ENCODE measurements around the gene FBXO10. TPM values are rescaled to one million over a fixed set of nuclear protein-coding genes. Genes with fewer than 3 reads are reported as not detected.

FBXO10 gene
- total and polyA plus RNA-seq, 2 of the 4 experiments (the other 2 are of a cell fraction) = 6.6 to 6.7 TPM

- Histone ChIP-seq H3K4me3 (ENCODE audit: insufficient read depth, low read depth, low read length) (no peak overlapping the region), H3K36me3 (ENCODE audit: control insufficient read depth, insufficient read depth, low read length) (peaks cover 26% of the 10 kb centered on the region), H2AFZ (replicated peaks; ENCODE audit: low read length, poor library complexity) (no peak overlapping the region), H2AK5ac (ENCODE audit: low read depth, low read length) (no peak overlapping the region), H2BK120ac (ENCODE audit: low read depth, low read length) (no peak overlapping the region), H3K9me1 (ENCODE audit: insufficient read depth, low read length) (no peaks in the 10 kb centered on the region; the same call in 1 of the 2 replicates), H3K27ac (ENCODE audit: insufficient read depth, low read length) (no peak overlapping the region), H2BK15ac (ENCODE audit: low read depth, low read length) (no peak overlapping the region), H4K8ac (ENCODE audit: low read depth in 2 of 2, low read length in 2 of 2) (no peak overlapping the region), H2BK5ac (ENCODE audit: low read depth, low read length, poor library complexity, severe bottlenecking) (no peak overlapping the region), H3K23ac (ENCODE audit: low read depth, low read length) (no peak overlapping the region), H3K9me3 (ENCODE audit: control insufficient read depth, insufficient read depth, low read length) (no peaks in the 10 kb centered on the region), H4K5ac (ENCODE audit: low read depth, low read length) (no peak overlapping the region), H3K79me1 (ENCODE audit: low read depth in 1 of 2, low read length in 2 of 2) (no peaks in the 10 kb centered on the region), H2AK9ac (replicated peaks; ENCODE audit: low read depth, low read length, poor library complexity) (no peak overlapping the region), H3K4me1 (ENCODE audit: control insufficient read depth, insufficient read depth, low read length) (no peaks in the 10 kb centered on the region), H3K4ac (ENCODE audit: low read depth, low read length) (no peak overlapping the region), H2BK20ac (ENCODE audit: low read depth, low read length) (no peak overlapping the region), H3K56ac (ENCODE audit: extremely low read depth, insufficient read depth, low read length) (no peak overlapping the region), H4K91ac (ENCODE audit: insufficient read depth, low read depth, low read length) (no peak overlapping the region), H3K14ac (replicated peaks; ENCODE audit: low read depth, low read length) (no peak overlapping the region), H4K20me1 (ENCODE audit: insufficient read depth, low read length) (no peaks in the 10 kb centered on the region), H3K9ac (ENCODE audit: low read depth, low read length) (no peak overlapping the region), H3K18ac (ENCODE audit: low read depth, low read length) (no peak overlapping the region), H3K27me3 (ENCODE audit: control insufficient read depth, insufficient read depth, low read length) (no peaks in the 10 kb centered on the region), H3K4me2 (ENCODE audit: low read depth, low read length) (no peak overlapping the region)
- 95% methylated on average over 11 of the region's 18 CpGs; no CpG with 5 or more reads in 1 of the 2 experiments for WGBS, 2 experiments (ENCODE audit: extremely low coverage in 2 of 2, insufficient read length in 1 of 2)
- DNase-seq (peak; percentile 16), ATAC-seq (ENCODE audit: low read depth) (no peak; the same call in 1 of the 2 replicates)
- intact Hi-C loops (cut with micrococcal nuclease) = no loop called here
- dilution Hi-C loops (cut with HindIII; ENCODE audit: low sequenced_read_pairs, unreplicated experiment) = no loop called here
- BruUV-seq (replicated peaks) = no TSS peak
- ChIA-PET CTCF (no interaction called here), POLR2A (ENCODE audit: unreplicated experiment) (interaction anchor here (1.0 kb wide), 1 partner anchor 256 kb away, joined by 6 read pairs; no protein-coding TSS in a partner anchor)
- in situ Hi-C loops (cut with MboI; ENCODE audit: low sequenced_read_pairs) = no loop called here
- no peak for TF ChIP-seq RCOR1 (IDR thresholded peaks at IDR 0.05; ENCODE audit: insufficient replicate concordance, low read length)
- TF ChIP-seq USF2 (IDR thresholded peaks at IDR 0.05; ENCODE audit: low read depth, low read length) = no peak
- no peak for TF ChIP-seq MAFK (IDR thresholded peaks at IDR 0.05; ENCODE audit: low read depth, low read length)
- TF ChIP-seq SMC3 (IDR thresholded peaks at IDR 0.05; ENCODE audit: low read depth, low read length) = no peak
- TF ChIP-seq MXI1 (IDR thresholded peaks at IDR 0.05; ENCODE audit: borderline replicate concordance, low read depth, low read length) = no peak
- TF ChIP-seq CTCF (conservative IDR thresholded peaks at IDR 0.05; ENCODE audit: low read depth, low read length) = no peak
- no peak for TF ChIP-seq NFE2L2 (IDR thresholded peaks at IDR 0.05; ENCODE audit: low read depth, low read length)
- TF ChIP-seq CEBPB (IDR thresholded peaks at IDR 0.05; ENCODE audit: low read depth, low read length) = no peak
- no peak for TF ChIP-seq MAZ (IDR thresholded peaks at IDR 0.05; ENCODE audit: borderline replicate concordance, low read depth, low read length)
- no peak for TF ChIP-seq RFX5 (IDR thresholded peaks at IDR 0.05; ENCODE audit: low read depth, low read length)
- TF ChIP-seq FOS (IDR thresholded peaks at IDR 0.05; ENCODE audit: low read depth, low read length) = no peak
- TF ChIP-seq BHLHE40 (IDR thresholded peaks at IDR 0.05; ENCODE audit: low read depth, low read length) = no peak
- TF ChIP-seq POLR2A (IDR thresholded peaks at IDR 0.05; ENCODE audit: low read depth, low read length) = no peak
- no peak for TF ChIP-seq CHD1 (IDR thresholded peaks at IDR 0.05; ENCODE audit: low read depth, low read length)
- no peak for TF ChIP-seq ELK1 (IDR thresholded peaks at IDR 0.05; ENCODE audit: borderline replicate concordance, low read depth, low read length)
These were observed 47.3 kb downstream of the FBXO10 start for GRCh38 chr9:37528652-37529471.

Data from IMR-90 (cell line).